IPS-NIHi7 (cell line): Measurements from ENCODE around the gene GRAMD2A.

Source experiments
- DNase-seq: peaks from one replicate; pipeline ENCODE4 v3.0.0; 2012; ENCODE audit warnings: mixed read lengths; ENCODE audit errors: extremely low spot score

Gene GRAMD2A

GRCh38 chr15:72136170-72137051 lies 61.2 kb downstream of the GRAMD2A start:
- no peak for DNase-seq

GRCh38 chr15:72135719-72136118 lies 61.9 kb downstream of the GRAMD2A start:
- no peak for DNase-seq

DNA sequence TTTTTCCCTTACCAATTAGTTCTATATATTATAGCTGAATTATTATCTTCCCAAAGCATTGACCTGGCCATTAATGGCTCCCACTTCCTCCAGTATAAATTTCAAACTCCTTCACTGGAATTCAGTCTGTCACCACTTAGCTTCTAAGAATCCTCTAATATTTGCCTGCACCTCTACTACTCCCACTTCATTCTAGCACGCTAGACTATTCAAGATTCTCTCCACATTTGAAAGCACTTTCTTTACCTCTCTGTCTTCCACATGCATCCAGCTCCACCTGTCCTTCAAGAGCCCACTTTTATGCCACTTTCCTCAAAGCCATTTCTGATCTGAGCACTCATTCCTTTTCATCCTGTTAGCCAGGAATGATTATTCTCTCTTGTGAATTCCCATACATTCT lies 64.4 kb downstream of the GRAMD2A start:
- no peak for DNase-seq

DNA sequence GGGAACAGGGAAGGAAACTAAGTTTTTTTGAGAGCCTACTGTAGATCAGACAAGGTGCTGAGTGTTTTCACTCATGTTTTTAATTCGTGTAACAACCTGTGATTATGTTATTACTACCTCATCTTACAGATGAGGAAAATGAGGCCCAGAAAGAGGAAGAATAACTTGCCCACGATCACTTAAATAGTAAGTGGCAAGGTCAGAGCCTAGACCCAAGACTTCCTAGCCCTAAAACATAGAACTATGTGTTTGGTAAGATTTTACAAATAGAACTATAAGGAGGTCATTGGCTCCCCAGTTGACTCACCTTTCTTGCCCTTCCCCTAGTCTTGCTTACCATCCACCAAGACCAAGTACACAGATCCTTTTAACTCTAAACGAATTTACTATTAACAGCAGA lies 65.7 kb downstream of the GRAMD2A start:
- no peak for DNase-seq

DNA sequence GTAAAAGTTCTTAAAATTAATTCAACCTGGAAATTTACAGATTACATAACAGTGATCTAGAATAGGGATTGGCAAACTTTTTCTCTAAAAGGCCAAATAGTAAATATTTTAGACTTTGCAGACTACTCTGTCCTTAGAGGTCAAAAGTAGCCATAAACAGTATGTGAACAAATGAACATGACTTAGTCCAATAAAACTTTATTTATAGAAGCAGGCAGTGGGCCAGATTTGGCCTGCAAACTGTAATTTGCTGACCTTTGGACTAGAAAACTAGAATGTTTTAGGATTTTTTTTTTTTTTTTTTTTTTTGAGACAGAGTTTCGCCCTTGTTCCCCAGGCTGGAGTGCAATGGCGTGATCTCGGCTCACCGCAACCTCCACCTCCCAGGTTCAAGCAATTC lies 67.3 kb downstream of the GRAMD2A start:
- no peak for DNase-seq

DNA sequence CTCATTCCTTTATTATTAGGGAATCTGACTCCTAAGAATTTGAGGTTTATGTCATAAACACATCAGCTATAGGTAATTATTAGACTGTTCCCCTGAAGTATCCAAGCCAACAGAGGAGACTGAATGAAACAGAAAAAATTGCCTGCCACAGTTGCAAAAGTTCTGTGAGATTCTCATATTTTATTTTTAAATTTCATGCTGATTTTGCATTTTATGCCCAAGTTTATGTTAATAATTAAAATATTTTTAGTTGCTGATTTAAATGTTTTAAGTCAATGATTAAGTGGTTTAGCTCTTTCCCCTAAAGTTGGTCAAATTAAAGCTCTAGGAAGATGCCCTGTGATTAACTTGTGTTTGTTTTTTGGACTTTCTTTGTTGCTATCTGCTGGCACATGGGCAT lies 69.2 kb downstream of the GRAMD2A start:
- DNase-seq: no peak

GRCh38 chr15:72127724-72128322 lies 69.8 kb downstream of the GRAMD2A start:
- no peak for DNase-seq

GRCh38 chr15:72124218-72124617 lies 73.4 kb downstream of the GRAMD2A start:
- no peak for DNase-seq

- DNase-seq: peak; percentile 93
Measured at GRCh38 chr15:72118017-72118978, 79.3 kb downstream of the GRAMD2A start, which contains the start of the genes MYO9A and SENP8. Gene MYO9A, minus strand, starts transcription at chr15:72118150. Its CDS starts 71,587 bp downstream, at chr15:72046563. Gene SENP8, plus strand, starts transcription at chr15:72118403. Its CDS starts 21,221 bp downstream, at chr15:72139624.

- peak; percentile 79 for DNase-seq
Measured at GRCh38 chr15:72117486-72118016, 80.0 kb downstream of the GRAMD2A start.

DNA sequence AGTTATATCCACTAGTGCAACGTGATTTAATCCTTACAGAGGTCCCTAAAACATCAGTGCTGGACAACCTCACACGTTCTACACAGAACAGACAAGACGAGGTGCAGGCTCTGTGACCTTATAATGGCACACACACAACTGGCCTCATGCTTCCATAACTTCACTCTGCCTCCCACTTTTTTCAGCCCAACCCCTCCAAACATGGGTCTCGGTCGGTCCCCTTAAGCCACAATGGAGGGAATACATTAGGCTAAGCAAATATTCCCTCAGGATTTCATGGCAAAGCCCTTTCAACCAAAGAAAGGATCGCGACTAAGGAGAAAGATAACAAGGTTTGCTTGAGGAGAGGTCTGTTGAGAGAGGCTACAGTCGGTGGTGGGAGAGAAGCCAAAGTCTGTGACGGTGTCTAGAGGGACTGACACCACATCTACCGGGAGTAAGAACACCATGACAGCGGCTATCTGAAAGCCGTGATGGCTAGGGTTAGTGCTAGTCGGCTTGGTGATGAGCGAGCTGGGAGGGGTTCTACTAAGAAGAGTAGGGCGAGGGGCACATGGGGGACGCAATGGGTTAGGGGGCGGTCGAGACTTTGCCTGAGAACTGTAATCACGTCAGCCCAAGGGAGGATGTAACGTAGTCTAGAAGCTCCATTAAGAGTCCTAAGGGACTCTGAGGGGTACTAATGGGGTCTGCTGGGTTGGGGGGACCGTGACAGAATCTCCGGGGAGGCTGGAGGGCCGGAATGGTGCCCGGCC lies 80.7 kb downstream of the GRAMD2A start:
- DNase-seq: peak; percentile 30

DNA sequence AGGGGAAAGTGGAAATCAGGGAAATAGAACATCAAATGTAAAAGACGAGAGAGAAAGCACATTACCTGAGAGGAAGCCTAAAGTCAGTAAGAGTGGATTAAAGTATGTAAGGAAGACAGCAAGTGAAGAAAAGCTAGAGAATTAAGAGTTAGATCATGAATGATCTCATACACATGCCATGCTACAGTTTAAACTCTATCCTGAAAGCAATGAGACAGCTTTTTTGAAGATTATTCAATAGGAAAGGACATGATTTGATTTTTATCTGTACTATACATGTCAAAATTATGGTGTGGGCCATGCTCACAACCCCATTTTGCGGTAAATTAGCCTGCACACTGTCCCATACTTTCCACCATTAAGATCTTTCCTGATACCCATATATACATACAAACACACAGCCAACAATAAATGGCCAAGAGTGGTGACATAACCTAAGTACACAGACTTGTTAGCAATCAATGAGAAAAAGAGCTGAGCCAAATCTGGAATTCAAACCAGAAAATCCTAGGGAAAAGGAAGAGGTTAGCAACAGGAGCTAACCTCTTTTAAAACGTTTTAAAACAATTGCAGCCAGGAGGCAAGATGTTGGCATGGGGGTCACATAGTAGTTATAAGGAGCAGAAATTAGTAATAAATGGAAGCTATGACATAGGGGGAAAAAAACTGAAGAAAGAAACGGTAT lies 84.1 kb downstream of the GRAMD2A start:
- no peak for DNase-seq

DNA sequence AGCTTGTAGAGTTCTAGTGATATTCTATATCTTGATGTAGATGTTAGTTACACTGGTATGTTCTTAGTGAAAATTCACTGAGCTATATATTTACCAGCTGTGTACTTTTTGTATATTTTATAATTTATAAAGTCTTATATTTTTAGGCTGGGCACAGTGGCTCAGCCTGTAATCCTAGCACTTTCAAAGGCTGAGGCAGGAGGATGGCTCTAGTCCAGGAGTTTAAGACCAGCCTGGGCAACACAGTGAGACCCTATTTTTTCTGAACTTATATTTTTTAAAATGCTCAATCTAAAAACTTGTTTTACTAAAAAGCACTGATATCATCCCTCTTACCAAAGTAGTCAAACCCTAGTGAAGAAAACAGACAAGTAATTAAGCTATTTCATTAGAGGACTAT lies 84.8 kb downstream of the GRAMD2A start:
- no peak for DNase-seq

GRCh38 chr15:72112116-72112515 lies 85.5 kb downstream of the GRAMD2A start:
- no peak for DNase-seq

DNA sequence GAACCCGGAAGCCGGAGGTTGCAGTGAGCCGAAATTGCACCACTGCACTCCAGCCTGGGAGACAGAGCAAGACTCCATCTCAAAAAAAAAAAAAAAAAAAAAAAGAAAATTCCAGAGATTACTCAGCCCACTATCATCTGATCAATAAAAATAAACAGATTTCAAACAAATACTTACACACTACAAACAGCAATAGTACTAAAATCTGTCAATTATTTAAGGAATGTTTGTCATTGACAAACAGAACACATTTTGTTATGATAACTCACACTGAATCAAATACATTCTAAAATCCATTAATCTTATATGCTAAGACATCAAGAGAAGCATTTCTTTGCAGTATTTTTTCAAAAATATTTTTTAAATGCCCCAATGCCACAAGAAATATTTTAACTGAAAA lies 87.2 kb downstream of the GRAMD2A start:
- no peak for DNase-seq
